HG03439 (cell line): ENCODE data around the gene MT1B.
A peak's percentile ranks its signal among the peaks of the same experiment; 100 is the strongest.
"Not testable (repeated sequence)": the region's sequence is repeated elsewhere in the genome, so short reads cannot be mapped to it uniquely, and the experiment has no call there.

Experiments used
- ATAC-seq: cut with Tn5 transposase; IDR thresholded peaks from one replicate; pipeline ENCODE4 v1.9.1; 2021; ENCODE audit warnings: mild to moderate bottlenecking, moderate library complexity; ENCODE audit not compliant: unreplicated experiment

MT1B gene

GRCh38 chr16:56618138-56618537 is 33.5 kb upstream of the MT1B start:
- no peak for ATAC-seq

DNA sequence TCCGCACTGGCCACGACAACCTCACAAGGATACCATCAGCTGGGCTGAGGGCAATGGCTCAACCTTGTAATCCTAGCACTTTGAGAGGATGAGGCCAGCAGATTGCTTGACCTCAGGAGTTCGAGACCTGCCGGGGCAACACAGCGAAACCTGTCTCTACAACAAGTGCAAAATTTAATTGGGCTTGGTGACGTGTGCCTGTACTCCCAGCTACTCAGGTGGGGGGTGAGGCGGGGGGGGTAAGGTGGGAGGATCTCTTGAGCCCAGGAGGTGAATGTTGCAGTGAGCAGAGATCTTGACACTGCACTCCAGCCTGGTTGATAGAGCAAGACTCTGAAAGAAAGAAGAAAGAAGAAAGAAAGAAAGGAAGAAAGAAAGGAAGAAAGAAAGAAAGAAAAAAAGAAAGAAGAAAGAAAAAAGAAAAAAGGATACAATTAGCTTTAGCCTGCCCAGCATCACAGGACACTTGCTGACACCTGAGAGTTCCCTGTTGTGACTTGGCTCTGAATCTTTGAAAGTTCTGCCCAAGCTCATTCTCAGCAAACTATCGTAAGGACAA is 31.3 kb upstream of the MT1B start:
- no peak for ATAC-seq

GRCh38 chr16:56621665-56622445 is 29.8 kb upstream of the MT1B start:
- ATAC-seq = not testable (repeated sequence)

- ATAC-seq = not testable (repeated sequence)
Observed at GRCh38 chr16:56623184-56623583, 28.5 kb upstream of the MT1B start.

DNA sequence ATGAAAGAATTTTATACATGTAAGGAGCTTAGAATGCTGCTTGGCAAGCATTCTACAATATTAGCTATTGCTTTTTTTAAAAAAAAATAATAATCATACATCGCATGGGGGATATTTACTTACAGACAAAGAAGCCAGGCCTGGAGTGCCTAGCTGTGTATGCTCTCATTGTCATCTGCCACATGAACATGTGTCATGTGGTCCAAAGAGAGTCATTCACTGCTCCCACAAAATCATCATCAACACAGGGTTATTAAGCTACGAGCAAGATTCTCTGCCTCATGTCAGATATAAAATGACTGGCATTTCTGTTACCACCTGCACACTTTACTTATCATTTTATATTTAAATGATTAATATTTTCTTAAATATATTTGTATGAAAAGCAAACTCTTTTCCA is 28.0 kb upstream of the MT1B start:
- no peak for ATAC-seq

GRCh38 chr16:56625140-56625942 is 26.3 kb upstream of the MT1B start, which contains the start of gene MT1E:
TSS of gene MT1E (plus strand) at chr16:56625781. CDS start at chr16:56625852, 71 bp downstream.
- ATAC-seq = no peak

- no peak for ATAC-seq
Observed at GRCh38 chr16:56625943-56626654, 25.6 kb upstream of the MT1B start.

DNA sequence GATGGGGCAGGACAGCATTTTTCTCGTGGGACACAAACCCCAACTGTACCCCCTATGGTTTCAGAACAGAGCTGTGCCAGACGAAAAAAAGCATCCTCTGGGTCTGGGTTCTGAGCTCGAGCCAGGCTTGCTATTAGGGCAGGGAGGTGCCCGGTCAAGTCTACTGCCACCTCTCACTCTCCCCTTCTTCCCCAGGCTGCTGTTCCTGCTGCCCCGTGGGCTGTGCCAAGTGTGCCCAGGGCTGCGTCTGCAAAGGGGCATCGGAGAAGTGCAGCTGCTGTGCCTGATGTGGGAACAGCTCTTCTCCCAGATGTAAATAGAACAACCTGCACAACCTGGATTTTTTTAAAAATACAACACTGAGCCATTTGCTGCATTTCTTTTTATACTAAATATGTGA is 25.0 kb upstream of the MT1B start:
- no peak for ATAC-seq

- no peak for ATAC-seq
Observed at GRCh38 chr16:56628486-56629350, 23.0 kb upstream of the MT1B start.

DNA sequence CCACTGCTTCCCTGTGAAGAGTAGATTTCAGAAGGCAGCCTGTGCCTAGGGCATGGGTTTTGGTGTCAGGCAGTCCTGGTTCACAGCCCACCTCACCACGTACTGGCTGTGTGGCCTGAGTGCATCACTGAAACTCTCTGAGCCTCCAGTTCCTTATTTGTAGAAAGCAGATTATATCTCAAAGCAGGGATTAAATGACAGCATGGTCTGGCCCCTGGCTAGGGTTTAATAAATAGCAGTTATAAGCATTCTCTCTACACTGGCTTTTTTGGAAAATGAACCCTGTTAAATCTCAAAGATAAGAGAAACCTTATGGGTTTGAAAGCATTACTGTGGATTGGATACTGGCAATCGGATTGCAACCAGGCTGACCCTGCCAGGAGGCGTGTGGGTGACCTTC is 22.2 kb upstream of the MT1B start:
- ATAC-seq = no peak

DNA sequence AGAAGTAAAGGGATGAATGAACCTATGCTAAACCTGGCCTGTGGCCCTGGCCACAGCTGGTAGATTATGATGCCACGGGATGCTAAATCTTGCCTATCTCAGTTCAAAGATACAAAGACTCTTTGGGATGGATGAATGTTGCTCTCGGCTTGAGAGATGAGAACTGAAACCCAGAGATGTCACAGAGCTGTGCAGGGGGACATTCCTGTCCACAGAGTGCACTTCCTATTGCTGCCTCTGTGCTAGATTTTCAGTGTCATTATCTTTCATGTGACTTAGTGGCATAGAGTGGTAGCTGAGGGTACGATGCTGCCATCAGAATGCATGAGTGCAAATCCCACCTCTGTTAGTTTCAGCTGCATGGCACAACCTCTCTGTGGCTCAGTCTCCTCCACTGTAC is 21.6 kb upstream of the MT1B start:
- ATAC-seq = peak; percentile 72

- ATAC-seq = no peak
Observed at GRCh38 chr16:56631197-56631596, 20.5 kb upstream of the MT1B start.

DNA sequence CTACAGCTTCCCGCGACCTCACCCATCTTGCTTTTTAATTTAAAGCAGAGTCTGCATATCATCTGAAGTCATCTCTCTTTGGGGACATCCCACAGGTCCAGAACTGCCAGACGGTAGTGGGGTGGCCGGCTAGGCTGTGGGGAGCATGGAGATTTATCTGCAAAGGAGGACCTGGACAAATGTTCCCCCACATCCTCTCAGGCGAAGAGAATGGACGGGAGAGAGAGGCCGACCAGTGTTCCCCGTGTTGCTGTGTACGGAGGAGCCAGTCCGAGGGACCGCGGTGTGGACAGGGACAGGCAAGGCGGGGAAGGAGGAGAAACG is 19.9 kb upstream of the MT1B start:
- ATAC-seq = no peak

DNA sequence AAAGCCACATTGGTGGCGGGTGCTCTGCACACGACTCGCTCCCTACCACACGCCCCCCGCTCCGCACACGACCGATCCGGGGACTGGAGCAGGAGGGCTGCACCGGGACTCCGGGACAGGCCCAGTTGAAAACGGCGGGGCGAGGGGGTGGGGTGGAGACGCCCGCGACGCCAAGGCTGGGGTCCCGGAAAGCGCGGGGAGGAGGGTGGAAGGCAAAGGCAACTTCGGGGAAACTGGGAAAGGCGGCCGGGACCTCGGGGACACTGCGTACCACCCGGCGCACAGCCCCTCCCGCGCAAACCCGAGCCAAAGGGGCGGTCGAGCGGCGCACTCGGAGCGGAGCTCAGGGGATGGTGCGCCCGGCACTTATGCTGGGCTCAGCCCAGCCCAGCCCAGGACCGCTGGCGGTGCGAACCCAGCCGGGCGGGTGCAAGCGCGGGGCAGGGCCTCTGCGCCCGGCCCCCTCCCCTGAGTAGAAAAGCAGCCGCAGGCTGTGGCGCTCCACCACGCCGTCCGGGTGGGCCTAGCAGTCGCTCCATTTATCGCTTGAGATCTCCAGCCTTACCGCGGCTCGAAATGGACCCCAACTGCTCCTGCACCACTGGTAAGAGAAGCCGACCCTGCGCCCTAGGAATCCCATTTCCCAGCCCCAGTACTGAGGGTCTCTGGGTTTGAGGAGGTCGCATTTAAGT is 19.4 kb upstream of the MT1B start, which contains the start of gene MT1M:
Gene MT1M, plus strand, starts transcription at position 504 of the 692 bp plus-strand sequence. Its CDS starts 73 bp downstream, at position 577.
- ATAC-seq = no peak

- ATAC-seq = no peak
Observed at GRCh38 chr16:56632848-56633365, 18.8 kb upstream of the MT1B start.

GRCh38 chr16:56633535-56633934 is 18.2 kb upstream of the MT1B start:
- no peak for ATAC-seq

DNA sequence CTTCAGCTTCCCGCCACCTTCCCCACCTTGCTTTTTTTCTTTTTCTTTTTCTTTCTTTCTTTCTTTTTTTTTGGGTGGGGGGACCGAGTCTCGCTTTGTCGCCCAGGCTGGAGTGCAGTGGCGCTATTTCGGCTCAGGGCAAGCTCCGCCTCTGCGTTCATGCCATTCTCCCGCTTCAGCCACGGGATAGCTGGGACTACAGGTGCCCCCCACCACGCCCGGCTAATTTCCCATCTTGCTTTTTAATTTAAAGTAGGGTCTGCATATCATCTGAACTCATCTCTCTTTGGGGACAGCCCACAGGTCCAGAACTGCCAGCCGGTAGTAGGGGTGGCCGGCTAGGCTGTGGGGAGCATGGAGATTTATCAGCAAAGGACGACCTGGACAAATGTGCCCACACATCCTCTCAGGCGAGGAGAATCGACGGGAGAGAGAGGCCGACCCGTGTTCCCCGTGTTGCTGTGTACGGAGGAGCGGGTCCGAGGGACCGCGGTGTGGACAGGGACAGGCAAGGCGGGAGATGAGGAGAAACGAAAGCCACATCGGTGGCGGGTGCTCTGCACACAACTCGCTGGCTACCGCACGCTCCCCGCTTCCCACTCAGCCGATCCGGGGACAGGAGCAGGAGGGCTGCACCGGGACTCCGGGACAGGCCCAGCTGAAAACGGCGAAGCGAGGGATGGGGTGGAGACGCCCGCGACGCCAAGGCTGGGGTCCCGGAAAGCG is 16.8 kb upstream of the MT1B start:
- no peak for ATAC-seq

DNA sequence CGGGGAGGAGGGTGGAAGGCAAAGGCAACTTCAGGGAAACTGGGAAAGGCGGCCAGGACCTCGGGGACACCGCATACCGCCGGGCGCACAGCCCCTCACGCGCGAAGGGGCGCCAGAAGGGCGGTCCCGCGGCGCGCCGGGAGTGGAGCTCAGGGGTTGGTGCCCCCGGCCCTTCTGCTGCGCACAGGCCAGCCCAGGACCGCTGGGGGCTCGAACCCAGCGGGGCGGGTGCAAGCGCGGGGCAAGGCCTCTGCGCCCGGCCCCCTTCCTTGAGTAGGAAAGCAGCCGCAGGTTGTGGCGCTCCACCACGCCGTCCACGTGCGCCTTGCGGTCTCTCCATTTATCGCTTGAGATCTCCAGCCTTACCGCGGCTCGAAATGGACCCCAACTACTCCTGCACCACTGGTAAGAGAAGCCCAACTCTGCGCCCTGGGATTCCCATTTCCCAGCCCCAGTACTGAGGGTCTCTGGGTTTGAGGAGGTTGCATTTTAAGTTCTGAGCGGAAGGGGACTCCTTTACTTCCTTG is 16.2 kb upstream of the MT1B start:
- ATAC-seq = no peak
